Measurements from ENCODE around the gene CCDC92B. TPM values are rescaled to one million over a fixed set of nuclear protein-coding genes. Genes with fewer than 3 reads are reported as not detected.

CCDC92B gene
- total RNA-seq, 1 experiment from 2014 or later: 1.9 TPM

- Histone ChIP-seq H3K4me3 (no peak overlapping the region), H3K9me2 (ENCODE audit: insufficient read depth) (no peaks in the 10 kb centered on the region), H3K27me3 (ENCODE audit: insufficient read depth, low read depth) (no peaks in the 10 kb centered on the region), H4K20me1 (ENCODE audit: insufficient read depth) (peaks cover 34% of the 10 kb centered on the region), H3K27ac (peak overlapping the region; percentile 1; the same call in 1 of the 2 replicates), H3K4me2 (no peak overlapping the region), H3F3A (ENCODE audit: insufficient read depth, low read depth) (peaks cover 56% of the 10 kb centered on the region), H3K36me3 (ENCODE audit: low read depth) (no peaks in the 10 kb centered on the region), H3K9me3 (ENCODE audit: insufficient read depth, low read depth) (no peaks in the 10 kb centered on the region), H3K79me2 (ENCODE audit: low read depth) (no peaks in the 10 kb centered on the region), H2AFZ (no peak overlapping the region), H3K4me1 (replicated peaks; ENCODE audit: insufficient read depth) (no peaks in the 10 kb centered on the region)
- POLR2A ChIA-PET (ENCODE audit: unreplicated experiment): no interaction called here
- intact Hi-C loops (cut with micrococcal nuclease; ENCODE audit: unreplicated experiment): no loop called here
- TF ChIP-seq CTCF (conservative IDR thresholded peaks at IDR 0.05): no peak
- no peak for TF ChIP-seq EZH2 (IDR thresholded peaks at IDR 0.05; ENCODE audit: low read depth)
- BruUV-seq (replicated peaks): no TSS peak
- CTCF ChIA-PET: no interaction called here
- DNase-seq: no peak
Observed at GRCh38 chr17:2688351-2689342, 60.8 kb downstream of the CCDC92B start.

DNA sequence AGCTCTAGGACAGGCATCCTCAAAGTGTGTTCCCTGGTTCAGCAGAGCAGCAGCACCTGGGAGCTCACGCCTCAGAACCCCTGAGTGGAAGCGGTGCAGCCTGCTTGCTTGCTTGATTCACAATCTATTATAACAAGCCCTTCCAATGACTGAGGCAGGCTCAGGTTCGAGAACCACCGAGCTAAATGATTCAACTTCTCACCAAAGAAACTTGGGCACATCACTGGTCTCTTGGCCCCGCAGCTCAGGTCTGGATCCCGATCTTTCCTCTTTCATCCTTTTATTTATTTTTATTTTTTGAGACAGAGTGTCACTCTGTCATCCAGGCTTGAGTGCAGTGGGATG, 62.4 kb downstream of the CCDC92B start:
- Histone ChIP-seq H3K27ac (no peak overlapping the region), H3K79me2 (ENCODE audit: low read depth) (no peaks in the 10 kb centered on the region), H3K4me2 (no peak overlapping the region), H3K27me3 (ENCODE audit: insufficient read depth, low read depth) (no peaks in the 10 kb centered on the region), H3K9me2 (ENCODE audit: insufficient read depth) (no peaks in the 10 kb centered on the region), H3F3A (ENCODE audit: insufficient read depth, low read depth) (peaks cover 66% of the 10 kb centered on the region), H3K4me1 (replicated peaks; ENCODE audit: insufficient read depth) (no peaks in the 10 kb centered on the region), H2AFZ (no peak overlapping the region), H3K36me3 (ENCODE audit: low read depth) (peaks cover 11% of the 10 kb centered on the region), H3K9me3 (ENCODE audit: insufficient read depth, low read depth) (no peaks in the 10 kb centered on the region), H3K4me3 (no peak overlapping the region), H4K20me1 (ENCODE audit: insufficient read depth) (peaks cover 41% of the 10 kb centered on the region)
- CTCF ChIA-PET: no interaction called here
- intact Hi-C loops (cut with micrococcal nuclease; ENCODE audit: unreplicated experiment): no loop called here
- no TSS peak for BruUV-seq (replicated peaks)
- no peak for DNase-seq
- POLR2A ChIA-PET (ENCODE audit: unreplicated experiment): interaction anchor here (1.2 kb wide), 1 partner anchor 279 kb away, joined by 3 read pairs; no protein-coding TSS in a partner anchor
- TF ChIP-seq EZH2 (IDR thresholded peaks at IDR 0.05; ENCODE audit: low read depth) (no peak), CTCF (conservative IDR thresholded peaks at IDR 0.05) (no peak)

DNA sequence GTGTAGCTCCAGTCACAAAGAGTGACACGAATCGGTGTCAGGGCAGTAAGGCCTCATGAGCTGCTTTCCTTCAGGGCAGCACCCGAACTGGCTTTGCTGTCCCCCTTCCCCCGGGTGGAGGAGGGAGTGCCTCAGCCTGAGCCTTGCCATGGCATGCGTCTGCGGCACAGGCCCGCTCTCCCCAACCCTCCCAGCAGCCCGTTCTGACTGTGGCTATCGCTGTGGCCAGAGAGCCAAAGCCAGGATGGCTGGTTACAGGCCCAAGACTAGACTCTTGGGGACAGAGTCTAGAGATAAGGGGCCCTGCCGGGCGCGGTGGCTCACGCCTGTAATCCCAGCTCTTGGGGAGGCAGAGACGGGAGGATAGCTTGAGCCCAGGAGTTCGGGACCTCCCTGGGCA, 63.8 kb downstream of the CCDC92B start:
- peaks cover 72% of the 10 kb centered on the region for H3F3A ChIP-seq (ENCODE audit: insufficient read depth, low read depth)
- H4K20me1 ChIP-seq (ENCODE audit: insufficient read depth): peaks cover 34% of the 10 kb centered on the region
- no peaks in the 10 kb centered on the region for H3K27me3 ChIP-seq (ENCODE audit: insufficient read depth, low read depth)
- no peak for DNase-seq
- H2AFZ ChIP-seq: no peak overlapping the region
- POLR2A ChIA-PET (ENCODE audit: unreplicated experiment): interaction anchor here (0.5 kb wide), 1 partner anchor 132 kb away, joined by 5 read pairs; no protein-coding TSS in a partner anchor
- TF ChIP-seq CTCF (conservative IDR thresholded peaks at IDR 0.05): no peak
- TF ChIP-seq EZH2 (IDR thresholded peaks at IDR 0.05; ENCODE audit: low read depth): no peak
- no peak overlapping the region for H3K4me3 ChIP-seq
- intact Hi-C loops (cut with micrococcal nuclease; ENCODE audit: unreplicated experiment): no loop called here
- peaks cover 23% of the 10 kb centered on the region for H3K36me3 ChIP-seq (ENCODE audit: low read depth)
- no peak overlapping the region for H3K4me2 ChIP-seq
- H3K79me2 ChIP-seq (ENCODE audit: low read depth): no peaks in the 10 kb centered on the region
- CTCF ChIA-PET: no interaction called here
- BruUV-seq (replicated peaks): no TSS peak
- H3K9me3 ChIP-seq (ENCODE audit: insufficient read depth, low read depth): no peaks in the 10 kb centered on the region
- H3K27ac ChIP-seq: no peak overlapping the region
- H3K4me1 ChIP-seq (replicated peaks; ENCODE audit: insufficient read depth): no peaks in the 10 kb centered on the region
- no peaks in the 10 kb centered on the region for H3K9me2 ChIP-seq (ENCODE audit: insufficient read depth)
